Mesothelial cell of epicardium (in vitro differentiated cells): ENCODE measurements around the gene ZBTB3. TPM values are rescaled to one million over a fixed set of nuclear protein-coding genes. Genes with fewer than 3 reads are reported as not detected.

Experiments
- DNase-seq, 2 experiments: peaks; one replicate each; pipeline ENCODE4 v3.0.0; 2021; ENCODE audit warnings: low spot score in 2 of 2; ENCODE audit not compliant: unreplicated experiment in 2 of 2
- H3K27ac Mint-ChIP-seq: 2 replicates; pipeline ENCODE4 v1.8.0; 2021; ENCODE audit warnings: mixed read lengths
- H3K27me3 Mint-ChIP-seq: 2 replicates; pipeline ENCODE4 v1.8.0; 2021; ENCODE audit warnings: low read depth, mixed read lengths
- H3K36me3 Mint-ChIP-seq: 2 replicates; pipeline ENCODE4 v1.8.0; 2021; ENCODE audit warnings: mixed read lengths
- H3K4me1 Mint-ChIP-seq: 2 replicates; pipeline ENCODE4 v1.8.0; 2021; ENCODE audit warnings: mixed read lengths
- H3K4me3 Mint-ChIP-seq: 2 replicates; pipeline ENCODE4 v1.8.0; 2021; ENCODE audit warnings: mild to moderate bottlenecking, moderate library complexity, mixed read lengths
- H3K9me3 Mint-ChIP-seq: 2 replicates; pipeline ENCODE4 v1.8.0; 2021; ENCODE audit warnings: mixed read lengths
- CTCF ChIP-seq: fragments of 200-600 bp; sonication (generic); IDR thresholded peaks from one replicate; pipeline ENCODE4 v1.5.0; 2021; ENCODE audit warnings: antibody characterized with exemption; ENCODE audit not compliant: unreplicated experiment
- total RNA-seq: library from RNA; stranded (reverse); gene quantifications from 3 replicates; pipeline ENCODE4 v1.2.1, GENCODE V29; 2021

The ZBTB3 gene
- total RNA-seq, 1 donor from 2014 or later = 13.2 TPM

DNA sequence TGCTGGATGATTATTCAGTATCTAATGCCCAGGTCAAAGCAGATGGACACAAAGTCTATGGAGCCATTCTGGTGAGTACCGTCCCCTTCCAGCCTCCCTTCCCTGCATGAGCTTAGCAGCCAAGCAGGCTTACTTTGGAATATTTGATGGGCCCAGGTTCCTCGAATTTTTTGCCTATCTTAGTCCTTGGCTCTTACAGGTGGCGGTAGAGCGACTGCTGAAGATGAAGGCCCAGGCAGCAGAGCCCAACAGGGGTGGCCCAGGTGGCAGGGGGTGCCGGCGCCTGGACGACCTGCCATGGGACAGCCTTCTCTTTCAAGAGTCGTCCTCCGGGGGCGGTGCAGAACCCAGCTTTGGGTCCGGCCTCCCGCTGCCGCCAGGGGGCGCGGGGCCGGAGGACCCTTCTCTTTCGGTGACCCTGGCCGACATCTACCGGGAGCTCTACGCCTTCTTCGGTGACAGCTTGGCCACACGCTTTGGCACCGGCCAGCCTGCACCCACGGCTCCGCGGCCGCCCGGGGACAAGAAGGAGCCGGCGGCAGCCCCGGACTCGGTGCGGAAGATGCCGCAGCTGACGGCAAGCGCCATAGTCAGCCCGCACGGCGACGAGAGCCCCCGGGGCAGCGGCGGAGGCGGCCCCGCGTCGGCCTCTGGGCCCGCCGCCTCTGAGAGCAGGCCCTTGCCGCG, 32.5 kb upstream of the ZBTB3 start:
- Mint-ChIP-seq H3K4me3 (peak overlapping the region; percentile 76), H3K4me1 (peaks cover 31% of the 10 kb centered on the region), H3K36me3 (peaks cover 12% of the 10 kb centered on the region), H3K27me3 (no peaks in the 10 kb centered on the region), H3K27ac (peak overlapping the region; percentile 92), H3K9me3 (no peaks in the 10 kb centered on the region)
- TF ChIP-seq CTCF = peak; percentile 100
- peak; percentile 77 to 92 for DNase-seq

- Mint-ChIP-seq H3K27me3 (no peaks in the 10 kb centered on the region), H3K4me3 (no peak overlapping the region), H3K9me3 (no peaks in the 10 kb centered on the region), H3K36me3 (peaks cover 22% of the 10 kb centered on the region), H3K27ac (no peak overlapping the region), H3K4me1 (peaks cover 10% of the 10 kb centered on the region)
- TF ChIP-seq CTCF = no peak
- DNase-seq = no peak
Observed at GRCh38 chr11:62782753-62783152, 28.8 kb upstream of the ZBTB3 start.

DNA sequence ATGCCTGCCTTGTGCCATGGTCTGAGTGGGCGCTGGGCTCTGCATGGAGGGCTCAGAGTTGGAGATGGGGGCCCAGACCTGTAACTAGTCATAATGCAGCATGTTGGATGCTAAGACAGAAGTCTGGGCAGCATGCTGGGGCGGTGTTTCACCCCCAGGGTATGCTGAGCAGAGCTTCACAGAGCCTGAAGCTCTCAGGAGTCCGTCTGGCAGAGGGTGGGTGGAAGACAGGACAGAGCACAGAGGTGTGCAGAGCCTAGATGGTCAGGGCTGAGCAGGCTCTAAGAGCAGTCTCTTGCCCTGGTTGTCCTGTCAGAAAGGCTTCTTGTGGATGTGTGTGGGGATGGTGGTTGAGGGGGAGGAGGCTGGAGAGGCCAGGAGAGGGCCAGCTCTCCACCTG, 24.5 kb upstream of the ZBTB3 start:
- no peak for DNase-seq
- Mint-ChIP-seq H3K36me3 (peaks cover 31% of the 10 kb centered on the region), H3K4me3 (no peak overlapping the region), H3K27ac (no peak overlapping the region), H3K9me3 (no peaks in the 10 kb centered on the region), H3K27me3 (no peaks in the 10 kb centered on the region), H3K4me1 (no peaks in the 10 kb centered on the region)
- no peak for TF ChIP-seq CTCF

- H3K27me3 Mint-ChIP-seq = no peaks in the 10 kb centered on the region
- H3K27ac Mint-ChIP-seq = no peak overlapping the region
- DNase-seq = no peak
- TF ChIP-seq CTCF = no peak
- peaks cover 26% of the 10 kb centered on the region for H3K36me3 Mint-ChIP-seq
- H3K4me3 Mint-ChIP-seq = no peak overlapping the region
- H3K4me1 Mint-ChIP-seq = no peaks in the 10 kb centered on the region
- no peaks in the 10 kb centered on the region for H3K9me3 Mint-ChIP-seq
Observed at GRCh38 chr11:62777389-62777788, 23.4 kb upstream of the ZBTB3 start.

GRCh38 chr11:62775646-62776045, 21.7 kb upstream of the ZBTB3 start:
- Mint-ChIP-seq H3K4me1 (peaks cover 8% of the 10 kb centered on the region), H3K9me3 (no peaks in the 10 kb centered on the region), H3K36me3 (peaks cover 24% of the 10 kb centered on the region), H3K4me3 (no peak overlapping the region), H3K27ac (no peak overlapping the region), H3K27me3 (no peaks in the 10 kb centered on the region)
- no peak for TF ChIP-seq CTCF
- DNase-seq = no peak
